Measurements from ENCODE around the gene GDF7. TPM values are rescaled to one million over a fixed set of nuclear protein-coding genes. Genes with fewer than 3 reads are reported as not detected.

The GDF7 gene
- total RNA-seq, 1 experiment from 2014 or later: 0.02 TPM

DNA sequence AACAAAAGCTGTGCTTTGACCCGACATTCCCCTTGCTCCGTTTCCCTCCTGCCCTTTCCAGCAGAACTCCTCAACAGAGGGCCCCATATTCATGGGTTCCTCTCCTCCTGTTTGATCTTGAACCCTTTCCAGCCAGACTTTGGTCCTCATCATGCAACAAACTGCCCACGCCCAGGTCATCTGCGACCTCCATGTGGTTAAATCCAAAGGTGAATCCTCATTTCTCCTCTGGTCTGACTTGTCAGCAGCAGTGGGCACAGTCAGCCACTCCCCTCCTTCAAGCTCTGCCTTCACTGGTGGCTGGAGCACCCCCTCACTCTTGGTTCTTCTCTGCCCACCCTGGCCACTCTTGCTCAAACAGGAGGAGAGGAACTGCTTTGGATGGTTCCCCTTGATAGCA lies 18.7 kb upstream of the GDF7 start:
- CTCF ChIA-PET: no interaction called here
- Histone ChIP-seq H3K9me3 (ENCODE audit: control insufficient read depth in 1 of 2, insufficient read depth in 1 of 2, low read depth in 1 of 2, low read length in 2 of 2) (no peaks in the 10 kb centered on the region), H3K36me3 (ENCODE audit: control insufficient read depth in 1 of 2, insufficient read depth in 2 of 2, low read length in 2 of 2) (peaks cover 0 to 3% of the 10 kb centered on the region in 2 experiments; a peak in 1 of 4 replicates), H3K4me3 (replicated peaks in 1 of 2; ENCODE audit: low read depth in 1 of 2, low read length in 2 of 2) (no peak overlapping the region), H3K9me2 (ENCODE audit: insufficient read depth) (no peaks in the 10 kb centered on the region), H3K4me1 (ENCODE audit: control insufficient read depth in 1 of 2, insufficient read depth in 2 of 2, low read length in 2 of 2) (peaks cover 5 to 18% of the 10 kb centered on the region in 2 experiments), H3K27ac (ENCODE audit: low read depth, low read length) (no peak overlapping the region), H3K27me3 (ENCODE audit: insufficient read depth, low read length) (no peaks in the 10 kb centered on the region), H3K79me2 (ENCODE audit: insufficient read depth, low read length) (no peaks in the 10 kb centered on the region), H3K9ac (ENCODE audit: low read length) (no peak overlapping the region), H2AFZ (ENCODE audit: low read depth, low read length, poor library complexity, severe bottlenecking) (no peak overlapping the region), H4K20me1 (ENCODE audit: insufficient read depth) (no peaks in the 10 kb centered on the region), H3K4me2 (ENCODE audit: low read length) (no peak overlapping the region)
- RAD21 ChIA-PET (ENCODE audit: low non-redundant PET in 1 of 2, low total read pairs in 2 of 2, uncharacterized antibody in 2 of 2, unreplicated experiment in 2 of 2): no interaction called here
- no peak for ATAC-seq
- no peak for DNase-seq (ENCODE audit: low read depth, low spot score)
- POLR2A ChIA-PET: no interaction called here
- BruUV-seq (replicated peaks): no TSS peak
- intact Hi-C loops (cut with micrococcal nuclease): no loop called here
- TF ChIP-seq ELF1 (IDR thresholded peaks at IDR 0.05; ENCODE audit: borderline replicate concordance, low read depth): no peak
- no peak for TF ChIP-seq EGR1 (IDR thresholded peaks at IDR 0.05; ENCODE audit: low read depth)
- no peak for TF ChIP-seq JUND (IDR thresholded peaks at IDR 0.05)
- no peak for TF ChIP-seq YY1 (IDR thresholded peaks at IDR 0.05; ENCODE audit: extremely low read depth, insufficient replicate concordance, low read depth, low read length)
- no peak for TF ChIP-seq FOSL1 (IDR thresholded peaks at IDR 0.05; ENCODE audit: low read depth)
- TF ChIP-seq, protein P1, sequence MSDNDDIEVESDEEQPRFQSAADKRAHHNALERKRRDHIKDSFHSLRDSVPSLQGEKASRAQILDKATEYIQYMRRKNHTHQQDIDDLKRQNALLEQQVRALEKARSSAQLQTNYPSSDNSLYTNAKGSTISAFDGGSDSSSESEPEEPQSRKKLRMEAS (IDR thresholded peaks at IDR 0.05): no peak
- no peak for TF ChIP-seq TCF7L2 (IDR thresholded peaks at IDR 0.05; ENCODE audit: borderline replicate concordance, extremely low read depth, insufficient read depth, insufficient read length)
- no peak for TF ChIP-seq SIN3A (IDR thresholded peaks at IDR 0.05; ENCODE audit: low read depth)
- TF ChIP-seq CEBPB (IDR thresholded peaks at IDR 0.05; ENCODE audit: low read depth): no peak
- no peak for TF ChIP-seq RAD21 (IDR thresholded peaks at IDR 0.05; ENCODE audit: low read depth)
- no peak for TF ChIP-seq POLR2AphosphoS5 (IDR thresholded peaks at IDR 0.05; ENCODE audit: low read depth, low read length)
- TF ChIP-seq, protein P2, sequence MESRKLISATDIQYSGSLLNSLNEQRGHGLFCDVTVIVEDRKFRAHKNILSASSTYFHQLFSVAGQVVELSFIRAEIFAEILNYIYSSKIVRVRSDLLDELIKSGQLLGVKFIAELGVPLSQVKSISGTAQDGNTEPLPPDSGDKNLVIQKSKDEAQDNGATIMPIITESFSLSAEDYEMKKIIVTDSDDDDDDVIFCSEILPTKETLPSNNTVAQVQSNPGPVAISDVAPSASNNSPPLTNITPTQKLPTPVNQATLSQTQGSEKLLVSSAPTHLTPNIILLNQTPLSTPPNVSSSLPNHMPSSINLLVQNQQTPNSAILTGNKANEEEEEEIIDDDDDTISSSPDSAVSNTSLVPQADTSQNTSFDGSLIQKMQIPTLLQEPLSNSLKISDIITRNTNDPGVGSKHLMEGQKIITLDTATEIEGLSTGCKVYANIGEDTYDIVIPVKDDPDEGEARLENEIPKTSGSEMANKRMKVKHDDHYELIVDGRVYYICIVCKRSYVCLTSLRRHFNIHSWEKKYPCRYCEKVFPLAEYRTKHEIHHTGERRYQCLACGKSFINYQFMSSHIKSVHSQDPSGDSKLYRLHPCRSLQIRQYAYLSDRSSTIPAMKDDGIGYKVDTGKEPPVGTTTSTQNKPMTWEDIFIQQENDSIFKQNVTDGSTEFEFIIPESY (IDR thresholded peaks at IDR 0.05; ENCODE audit: extremely low read depth, insufficient replicate concordance, low read length): no peak
- TF ChIP-seq CBX3 (IDR thresholded peaks at IDR 0.05; ENCODE audit: low read depth): no peak
- TF ChIP-seq, protein P3, sequence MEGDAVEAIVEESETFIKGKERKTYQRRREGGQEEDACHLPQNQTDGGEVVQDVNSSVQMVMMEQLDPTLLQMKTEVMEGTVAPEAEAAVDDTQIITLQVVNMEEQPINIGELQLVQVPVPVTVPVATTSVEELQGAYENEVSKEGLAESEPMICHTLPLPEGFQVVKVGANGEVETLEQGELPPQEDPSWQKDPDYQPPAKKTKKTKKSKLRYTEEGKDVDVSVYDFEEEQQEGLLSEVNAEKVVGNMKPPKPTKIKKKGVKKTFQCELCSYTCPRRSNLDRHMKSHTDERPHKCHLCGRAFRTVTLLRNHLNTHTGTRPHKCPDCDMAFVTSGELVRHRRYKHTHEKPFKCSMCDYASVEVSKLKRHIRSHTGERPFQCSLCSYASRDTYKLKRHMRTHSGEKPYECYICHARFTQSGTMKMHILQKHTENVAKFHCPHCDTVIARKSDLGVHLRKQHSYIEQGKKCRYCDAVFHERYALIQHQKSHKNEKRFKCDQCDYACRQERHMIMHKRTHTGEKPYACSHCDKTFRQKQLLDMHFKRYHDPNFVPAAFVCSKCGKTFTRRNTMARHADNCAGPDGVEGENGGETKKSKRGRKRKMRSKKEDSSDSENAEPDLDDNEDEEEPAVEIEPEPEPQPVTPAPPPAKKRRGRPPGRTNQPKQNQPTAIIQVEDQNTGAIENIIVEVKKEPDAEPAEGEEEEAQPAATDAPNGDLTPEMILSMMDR (IDR thresholded peaks at IDR 0.05 in 2 of 3, conservative IDR thresholded peaks at IDR 0.05 in 1 of 3; ENCODE audit: borderline replicate concordance in 1 of 3, insufficient read depth in 1 of 3, low read depth in 2 of 3, low read length in 2 of 3): no peak
- TF ChIP-seq EZH2phosphoT487 (IDR thresholded peaks at IDR 0.05; ENCODE audit: borderline replicate concordance): no peak
- TF ChIP-seq, protein P4, sequence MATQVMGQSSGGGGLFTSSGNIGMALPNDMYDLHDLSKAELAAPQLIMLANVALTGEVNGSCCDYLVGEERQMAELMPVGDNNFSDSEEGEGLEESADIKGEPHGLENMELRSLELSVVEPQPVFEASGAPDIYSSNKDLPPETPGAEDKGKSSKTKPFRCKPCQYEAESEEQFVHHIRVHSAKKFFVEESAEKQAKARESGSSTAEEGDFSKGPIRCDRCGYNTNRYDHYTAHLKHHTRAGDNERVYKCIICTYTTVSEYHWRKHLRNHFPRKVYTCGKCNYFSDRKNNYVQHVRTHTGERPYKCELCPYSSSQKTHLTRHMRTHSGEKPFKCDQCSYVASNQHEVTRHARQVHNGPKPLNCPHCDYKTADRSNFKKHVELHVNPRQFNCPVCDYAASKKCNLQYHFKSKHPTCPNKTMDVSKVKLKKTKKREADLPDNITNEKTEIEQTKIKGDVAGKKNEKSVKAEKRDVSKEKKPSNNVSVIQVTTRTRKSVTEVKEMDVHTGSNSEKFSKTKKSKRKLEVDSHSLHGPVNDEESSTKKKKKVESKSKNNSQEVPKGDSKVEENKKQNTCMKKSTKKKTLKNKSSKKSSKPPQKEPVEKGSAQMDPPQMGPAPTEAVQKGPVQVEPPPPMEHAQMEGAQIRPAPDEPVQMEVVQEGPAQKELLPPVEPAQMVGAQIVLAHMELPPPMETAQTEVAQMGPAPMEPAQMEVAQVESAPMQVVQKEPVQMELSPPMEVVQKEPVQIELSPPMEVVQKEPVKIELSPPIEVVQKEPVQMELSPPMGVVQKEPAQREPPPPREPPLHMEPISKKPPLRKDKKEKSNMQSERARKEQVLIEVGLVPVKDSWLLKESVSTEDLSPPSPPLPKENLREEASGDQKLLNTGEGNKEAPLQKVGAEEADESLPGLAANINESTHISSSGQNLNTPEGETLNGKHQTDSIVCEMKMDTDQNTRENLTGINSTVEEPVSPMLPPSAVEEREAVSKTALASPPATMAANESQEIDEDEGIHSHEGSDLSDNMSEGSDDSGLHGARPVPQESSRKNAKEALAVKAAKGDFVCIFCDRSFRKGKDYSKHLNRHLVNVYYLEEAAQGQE (IDR thresholded peaks at IDR 0.05; ENCODE audit: low read depth): no peak
- TF ChIP-seq EZH2 (IDR thresholded peaks at IDR 0.05): no peak
